Measurements from ENCODE around the gene LTC4S. TPM values are rescaled to one million over a fixed set of nuclear protein-coding genes. Genes with fewer than 3 reads are reported as not detected.

The LTC4S gene
- total and polyA plus RNA-seq, 12 donors, result 5.4 to 20.0 (median 8.8) TPM

- Histone ChIP-seq H3K4me1 (peaks cover 33 to 54% (median 53%) of the 10 kb centered on the region in 9 donors), H3K9me3 (no peaks in the 10 kb centered on the region), H3K27ac (peak overlapping the region; percentile 32 to 92 (median 82)), H3K4me3 (no peak overlapping the region), H3K27me3 (no peaks in the 10 kb centered on the region), H3K36me3 (peaks cover 0 to 1% (median 0%) of the 10 kb centered on the region in 9 donors)
- TF ChIP-seq, protein P1, sequence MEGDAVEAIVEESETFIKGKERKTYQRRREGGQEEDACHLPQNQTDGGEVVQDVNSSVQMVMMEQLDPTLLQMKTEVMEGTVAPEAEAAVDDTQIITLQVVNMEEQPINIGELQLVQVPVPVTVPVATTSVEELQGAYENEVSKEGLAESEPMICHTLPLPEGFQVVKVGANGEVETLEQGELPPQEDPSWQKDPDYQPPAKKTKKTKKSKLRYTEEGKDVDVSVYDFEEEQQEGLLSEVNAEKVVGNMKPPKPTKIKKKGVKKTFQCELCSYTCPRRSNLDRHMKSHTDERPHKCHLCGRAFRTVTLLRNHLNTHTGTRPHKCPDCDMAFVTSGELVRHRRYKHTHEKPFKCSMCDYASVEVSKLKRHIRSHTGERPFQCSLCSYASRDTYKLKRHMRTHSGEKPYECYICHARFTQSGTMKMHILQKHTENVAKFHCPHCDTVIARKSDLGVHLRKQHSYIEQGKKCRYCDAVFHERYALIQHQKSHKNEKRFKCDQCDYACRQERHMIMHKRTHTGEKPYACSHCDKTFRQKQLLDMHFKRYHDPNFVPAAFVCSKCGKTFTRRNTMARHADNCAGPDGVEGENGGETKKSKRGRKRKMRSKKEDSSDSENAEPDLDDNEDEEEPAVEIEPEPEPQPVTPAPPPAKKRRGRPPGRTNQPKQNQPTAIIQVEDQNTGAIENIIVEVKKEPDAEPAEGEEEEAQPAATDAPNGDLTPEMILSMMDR (IDR thresholded peaks at IDR 0.05), result no peak
- peak in 4 of 8 donors; percentile 0 to 13 (median 4) for ATAC-seq
- intact Hi-C loops (cut with DNase I), result loop anchor here in 1 of 10 donors (2.0 kb wide), 1 partner anchor 21 kb away; no protein-coding TSS in a partner anchor
- DNase-seq, result peak in 1 of 2 donors; percentile 55
- WGBS, 2 donors, result 62 to 64% methylated on average over 15 of the region's 15 CpGs
These were observed 1.7 kb upstream of the LTC4S start for GRCh38 chr5:179791881-179792611.

DNA sequence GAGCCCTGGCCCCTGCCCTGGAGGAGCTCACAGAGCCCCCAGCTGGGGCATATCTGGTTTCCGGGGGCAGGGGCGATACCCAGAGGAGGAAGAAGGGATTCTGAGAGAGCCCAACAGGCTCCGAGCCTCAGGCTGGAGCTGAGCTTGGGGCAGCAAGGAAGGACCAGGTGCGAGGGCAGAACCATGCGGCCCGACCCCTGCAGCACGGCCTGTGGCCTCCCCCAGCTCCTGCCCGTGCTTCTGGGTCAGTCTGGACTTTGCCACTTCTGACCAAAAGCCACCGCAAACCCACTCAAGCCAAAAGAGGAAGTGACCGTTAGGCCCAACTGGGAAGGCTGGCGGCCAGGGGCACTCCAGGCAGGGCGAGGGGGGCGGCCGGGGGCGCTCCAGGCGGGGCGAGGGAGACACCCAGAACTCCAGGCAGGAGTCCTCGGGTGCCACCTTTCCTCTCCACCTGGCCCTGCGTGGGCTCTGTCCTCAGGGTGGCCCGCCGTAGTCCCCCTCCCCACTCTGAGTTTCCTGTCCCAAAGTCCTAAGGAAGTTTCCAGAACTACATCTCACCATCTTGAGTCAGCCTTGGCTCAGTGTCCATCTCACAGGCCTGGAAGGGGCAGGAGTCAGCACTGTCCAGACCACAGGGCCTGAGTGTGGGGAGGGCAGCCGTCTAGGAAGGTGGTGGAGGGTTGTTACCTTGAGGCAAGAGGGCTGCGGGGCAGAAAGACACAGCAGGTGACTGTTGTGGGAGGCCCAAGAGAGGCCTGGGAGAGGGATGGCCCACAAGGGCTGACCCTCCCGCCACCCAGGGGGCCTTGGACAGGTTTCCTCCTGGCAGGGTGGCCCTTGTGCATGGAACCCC lies 946 bp upstream of the LTC4S start:
- DNase-seq, result peak in 1 of 2 donors; percentile 49
- Histone ChIP-seq H3K9me3 (no peaks in the 10 kb centered on the region), H3K4me3 (peak overlapping the region in 4 of 10 donors; percentile 65 to 76 (median 67)), H3K27ac (peak overlapping the region; percentile 32 to 92 (median 82)), H3K36me3 (peaks cover 0 to 9% (median 7%) of the 10 kb centered on the region in 9 donors), H3K4me1 (peaks cover 33 to 56% (median 54%) of the 10 kb centered on the region in 9 donors), H3K27me3 (no peaks in the 10 kb centered on the region)
- TF ChIP-seq, protein P1 (IDR thresholded peaks at IDR 0.05), result no peak
- intact Hi-C loops (cut with DNase I), result no loop called here
- 72 to 88% methylated on average over 24 of the region's 24 CpGs for WGBS, 2 donors
- ATAC-seq, result peak in 6 of 8 donors; percentile 2 to 17 (median 7)

DNA sequence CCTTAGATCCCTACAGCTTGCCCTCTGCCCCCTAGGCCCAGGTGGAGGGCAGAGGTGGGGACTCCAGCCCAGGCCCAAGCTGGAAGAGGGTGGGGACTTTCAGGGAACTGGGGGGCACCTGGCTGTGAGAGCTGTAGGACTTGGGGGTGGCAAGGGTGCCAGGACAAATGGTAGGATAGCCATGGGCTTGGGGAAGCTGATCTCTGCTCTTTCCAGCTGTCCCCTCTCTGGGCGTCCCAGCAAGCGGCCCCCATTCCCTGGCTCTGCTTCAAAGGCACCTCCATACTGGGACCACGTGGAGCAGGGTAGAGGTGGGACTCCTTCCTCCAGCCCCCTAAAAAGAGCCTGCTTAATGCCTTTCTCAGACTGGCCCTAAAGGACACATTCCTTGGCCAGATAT lies 385 bp downstream of the LTC4S start:
- H3K4me1 ChIP-seq, result peaks cover 33 to 56% (median 54%) of the 10 kb centered on the region in 9 donors
- 68 to 81% methylated on average over 3 of the region's 3 CpGs for WGBS, 2 donors
- no peaks in the 10 kb centered on the region for H3K9me3 ChIP-seq
- H3K36me3 ChIP-seq, result peaks cover 0 to 22% (median 20%) of the 10 kb centered on the region in 9 donors
- ATAC-seq (no peak), DNase-seq (no peak)
- H3K27ac ChIP-seq, result peak overlapping the region; percentile 32 to 92 (median 82)
- peak overlapping the region in 8 of 10 donors; percentile 3 to 76 (median 64) for H3K4me3 ChIP-seq
- TF ChIP-seq, protein P1 (IDR thresholded peaks at IDR 0.05), result no peak
- intact Hi-C loops (cut with DNase I), result loop anchor here in 3 of 10 donors (1.0 to 2.0 kb wide), 2 partner anchors 31 kb away; no protein-coding TSS in a partner anchor
- H3K27me3 ChIP-seq, result no peaks in the 10 kb centered on the region

DNA sequence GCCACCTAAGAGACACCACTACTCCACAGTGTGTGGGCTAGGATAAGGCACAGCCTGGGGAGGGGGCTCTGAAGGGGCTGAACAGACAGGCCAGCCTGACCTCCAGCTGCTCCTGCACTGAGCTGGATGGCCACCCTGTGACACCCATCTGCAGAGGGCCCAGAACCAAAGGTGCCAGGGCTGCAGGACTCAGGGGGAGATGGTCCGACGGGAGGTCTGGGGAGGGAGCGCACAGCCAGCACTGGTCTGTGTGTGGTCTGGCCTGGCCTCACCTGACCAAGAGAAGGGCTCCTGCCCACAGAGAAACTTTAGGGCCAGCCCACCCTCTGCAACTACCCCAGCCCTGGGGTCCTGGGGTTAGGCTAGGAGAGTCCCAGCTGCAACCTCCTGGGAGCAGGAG lies 789 bp downstream of the LTC4S start:
- TF ChIP-seq, protein P1 (IDR thresholded peaks at IDR 0.05), result no peak
- H3K9me3 ChIP-seq, result no peaks in the 10 kb centered on the region
- peak overlapping the region in 9 of 10 donors; percentile 61 to 92 (median 82) for H3K27ac ChIP-seq
- ATAC-seq (peak in 1 of 8 donors; percentile 1), DNase-seq (no peak)
- no peaks in the 10 kb centered on the region for H3K27me3 ChIP-seq
- H3K36me3 ChIP-seq, result peaks cover 0 to 26% (median 24%) of the 10 kb centered on the region in 9 donors
- H3K4me3 ChIP-seq, result peak overlapping the region in 8 of 10 donors; percentile 11 to 84 (median 67)
- intact Hi-C loops (cut with DNase I), result loop anchor here in 3 of 10 donors (1.0 to 2.0 kb wide), 2 partner anchors 31 to 32 kb away; no protein-coding TSS in a partner anchor
- H3K4me1 ChIP-seq, result peaks cover 33 to 56% (median 54%) of the 10 kb centered on the region in 9 donors
- WGBS, 2 donors, result 91 to 95% methylated on average over 3 of the region's 3 CpGs

Data from heart right ventricle (tissue), 16 donors.